Measurements from ENCODE around the gene CBARP. TPM values are rescaled to one million over a fixed set of nuclear protein-coding genes. Genes with fewer than 3 reads are reported as not detected.
A peak's percentile ranks its signal among the peaks of the same experiment; 100 is the strongest.

Gene CBARP
- total and polyA plus RNA-seq, 9 of the 15 experiments (the other 6 are each of a cell fraction or from before 2014, with no cell fraction given), result 0.03 to 8.9 (median 1.2) TPM; not detected in 1

DNA sequence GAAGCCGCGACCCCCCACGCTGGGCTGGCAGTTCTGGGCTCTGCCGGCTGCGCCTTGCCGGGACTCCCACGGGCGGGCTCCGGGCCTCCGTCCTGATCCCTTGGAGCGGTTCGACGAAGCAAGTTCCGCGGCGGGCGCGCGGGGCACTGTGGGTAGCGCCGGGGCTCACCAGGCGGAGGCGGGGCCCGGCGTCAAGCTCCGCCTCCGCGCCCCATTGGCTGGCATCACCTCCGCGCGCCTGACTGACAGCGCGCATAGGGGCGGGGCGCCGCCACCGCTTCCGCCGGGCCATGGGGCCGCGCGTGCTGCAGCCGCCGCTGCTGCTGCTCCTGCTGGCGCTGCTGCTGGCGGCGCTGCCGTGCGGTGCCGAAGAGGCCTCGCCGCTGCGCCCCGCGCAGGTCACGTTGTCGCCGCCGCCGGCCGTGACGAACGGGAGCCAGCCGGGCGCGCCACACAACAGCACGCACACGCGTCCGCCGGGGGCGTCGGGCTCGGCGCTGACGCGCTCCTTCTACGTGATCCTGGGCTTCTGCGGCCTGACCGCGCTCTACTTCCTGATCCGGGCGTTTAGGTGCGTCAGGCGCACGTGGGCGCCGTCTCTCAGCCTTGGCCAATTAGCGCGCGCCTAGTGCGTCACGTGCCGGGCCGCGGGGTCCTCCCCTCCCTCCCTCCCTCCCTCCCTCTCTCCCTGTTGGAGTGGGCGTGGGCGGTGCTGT lies 37.6 kb upstream of the CBARP start, which contains the start of gene FAM174C (continued):
- TF ChIP-seq, protein P1, sequence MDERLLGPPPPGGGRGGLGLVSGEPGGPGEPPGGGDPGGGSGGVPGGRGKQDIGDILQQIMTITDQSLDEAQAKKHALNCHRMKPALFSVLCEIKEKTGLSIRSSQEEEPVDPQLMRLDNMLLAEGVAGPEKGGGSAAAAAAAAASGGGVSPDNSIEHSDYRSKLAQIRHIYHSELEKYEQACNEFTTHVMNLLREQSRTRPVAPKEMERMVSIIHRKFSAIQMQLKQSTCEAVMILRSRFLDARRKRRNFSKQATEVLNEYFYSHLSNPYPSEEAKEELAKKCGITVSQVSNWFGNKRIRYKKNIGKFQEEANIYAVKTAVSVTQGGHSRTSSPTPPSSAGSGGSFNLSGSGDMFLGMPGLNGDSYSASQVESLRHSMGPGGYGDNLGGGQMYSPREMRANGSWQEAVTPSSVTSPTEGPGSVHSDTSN (CRISPR knock-in tag; IDR thresholded peaks at IDR 0.05; ENCODE audit: low read depth), result peak; percentile 85
- TF ChIP-seq, protein P1 (tag; conservative IDR thresholded peaks at IDR 0.05; ENCODE audit: low read depth), result no peak
- TF ChIP-seq, protein P2, sequence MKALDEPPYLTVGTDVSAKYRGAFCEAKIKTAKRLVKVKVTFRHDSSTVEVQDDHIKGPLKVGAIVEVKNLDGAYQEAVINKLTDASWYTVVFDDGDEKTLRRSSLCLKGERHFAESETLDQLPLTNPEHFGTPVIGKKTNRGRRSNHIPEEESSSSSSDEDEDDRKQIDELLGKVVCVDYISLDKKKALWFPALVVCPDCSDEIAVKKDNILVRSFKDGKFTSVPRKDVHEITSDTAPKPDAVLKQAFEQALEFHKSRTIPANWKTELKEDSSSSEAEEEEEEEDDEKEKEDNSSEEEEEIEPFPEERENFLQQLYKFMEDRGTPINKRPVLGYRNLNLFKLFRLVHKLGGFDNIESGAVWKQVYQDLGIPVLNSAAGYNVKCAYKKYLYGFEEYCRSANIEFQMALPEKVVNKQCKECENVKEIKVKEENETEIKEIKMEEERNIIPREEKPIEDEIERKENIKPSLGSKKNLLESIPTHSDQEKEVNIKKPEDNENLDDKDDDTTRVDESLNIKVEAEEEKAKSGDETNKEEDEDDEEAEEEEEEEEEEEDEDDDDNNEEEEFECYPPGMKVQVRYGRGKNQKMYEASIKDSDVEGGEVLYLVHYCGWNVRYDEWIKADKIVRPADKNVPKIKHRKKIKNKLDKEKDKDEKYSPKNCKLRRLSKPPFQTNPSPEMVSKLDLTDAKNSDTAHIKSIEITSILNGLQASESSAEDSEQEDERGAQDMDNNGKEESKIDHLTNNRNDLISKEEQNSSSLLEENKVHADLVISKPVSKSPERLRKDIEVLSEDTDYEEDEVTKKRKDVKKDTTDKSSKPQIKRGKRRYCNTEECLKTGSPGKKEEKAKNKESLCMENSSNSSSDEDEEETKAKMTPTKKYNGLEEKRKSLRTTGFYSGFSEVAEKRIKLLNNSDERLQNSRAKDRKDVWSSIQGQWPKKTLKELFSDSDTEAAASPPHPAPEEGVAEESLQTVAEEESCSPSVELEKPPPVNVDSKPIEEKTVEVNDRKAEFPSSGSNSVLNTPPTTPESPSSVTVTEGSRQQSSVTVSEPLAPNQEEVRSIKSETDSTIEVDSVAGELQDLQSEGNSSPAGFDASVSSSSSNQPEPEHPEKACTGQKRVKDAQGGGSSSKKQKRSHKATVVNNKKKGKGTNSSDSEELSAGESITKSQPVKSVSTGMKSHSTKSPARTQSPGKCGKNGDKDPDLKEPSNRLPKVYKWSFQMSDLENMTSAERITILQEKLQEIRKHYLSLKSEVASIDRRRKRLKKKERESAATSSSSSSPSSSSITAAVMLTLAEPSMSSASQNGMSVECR (CRISPR knock-in tag; IDR thresholded peaks at IDR 0.05), result peak; percentile 97
- TF ChIP-seq ZFP30 (CRISPR knock-in tag; IDR thresholded peaks at IDR 0.05; ENCODE audit: borderline replicate concordance) (no peak), TBP (optimal IDR thresholded peaks at IDR 0.05; ENCODE audit: low read depth, low read length) (peak; percentile 57), CEBPG (CRISPR knock-in tag; IDR thresholded peaks at IDR 0.05) (no peak), CEBPG (tag; conservative IDR thresholded peaks at IDR 0.05 in 1 of 2, IDR thresholded peaks at IDR 0.05 in 1 of 2) (no peak), NEUROD1 (IDR thresholded peaks at IDR 0.05; ENCODE audit: borderline replicate concordance, low read depth, low read length, partially characterized antibody) (peak; percentile 57), HNRNPH1 (optimal IDR thresholded peaks at IDR 0.05; ENCODE audit: low read depth, low read length) (no peak), TGIF2 (CRISPR knock-in tag; IDR thresholded peaks at IDR 0.05) (0 out of 2 replicates have a peak, but pooled peaks have one; percentile 17), BRD4 (IDR thresholded peaks at IDR 0.05) (no peak), POLR3A (IDR thresholded peaks at IDR 0.05; ENCODE audit: borderline replicate concordance, extremely low read depth, insufficient read depth, insufficient read length) (no peak)
- TF ChIP-seq, protein P3, sequence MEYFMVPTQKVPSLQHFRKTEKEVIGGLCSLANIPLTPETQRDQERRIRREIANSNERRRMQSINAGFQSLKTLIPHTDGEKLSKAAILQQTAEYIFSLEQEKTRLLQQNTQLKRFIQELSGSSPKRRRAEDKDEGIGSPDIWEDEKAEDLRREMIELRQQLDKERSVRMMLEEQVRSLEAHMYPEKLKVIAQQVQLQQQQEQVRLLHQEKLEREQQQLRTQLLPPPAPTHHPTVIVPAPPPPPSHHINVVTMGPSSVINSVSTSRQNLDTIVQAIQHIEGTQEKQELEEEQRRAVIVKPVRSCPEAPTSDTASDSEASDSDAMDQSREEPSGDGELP (CRISPR knock-in tag; IDR thresholded peaks at IDR 0.05; ENCODE audit: borderline replicate concordance), result no peak
- TF ChIP-seq, protein P4, sequence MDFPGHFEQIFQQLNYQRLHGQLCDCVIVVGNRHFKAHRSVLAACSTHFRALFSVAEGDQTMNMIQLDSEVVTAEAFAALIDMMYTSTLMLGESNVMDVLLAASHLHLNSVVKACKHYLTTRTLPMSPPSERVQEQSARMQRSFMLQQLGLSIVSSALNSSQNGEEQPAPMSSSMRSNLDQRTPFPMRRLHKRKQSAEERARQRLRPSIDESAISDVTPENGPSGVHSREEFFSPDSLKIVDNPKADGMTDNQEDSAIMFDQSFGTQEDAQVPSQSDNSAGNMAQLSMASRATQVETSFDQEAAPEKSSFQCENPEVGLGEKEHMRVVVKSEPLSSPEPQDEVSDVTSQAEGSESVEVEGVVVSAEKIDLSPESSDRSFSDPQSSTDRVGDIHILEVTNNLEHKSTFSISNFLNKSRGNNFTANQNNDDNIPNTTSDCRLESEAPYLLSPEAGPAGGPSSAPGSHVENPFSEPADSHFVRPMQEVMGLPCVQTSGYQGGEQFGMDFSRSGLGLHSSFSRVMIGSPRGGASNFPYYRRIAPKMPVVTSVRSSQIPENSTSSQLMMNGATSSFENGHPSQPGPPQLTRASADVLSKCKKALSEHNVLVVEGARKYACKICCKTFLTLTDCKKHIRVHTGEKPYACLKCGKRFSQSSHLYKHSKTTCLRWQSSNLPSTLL (IDR thresholded peaks at IDR 0.05), result no peak

All from K562 (cell line).